NCI-H1436 (cell line): ENCODE measurements around the gene DEFB124.
"Not testable (repeated sequence)": the region's sequence is repeated elsewhere in the genome, so short reads cannot be mapped to it uniquely, and the experiment has no call there.

Source experiments
- DNase-seq: peaks from one replicate; lab custom pipeline; 2025; lab: John Stamatoyannopoulos, UW

DEFB124 gene

DNA sequence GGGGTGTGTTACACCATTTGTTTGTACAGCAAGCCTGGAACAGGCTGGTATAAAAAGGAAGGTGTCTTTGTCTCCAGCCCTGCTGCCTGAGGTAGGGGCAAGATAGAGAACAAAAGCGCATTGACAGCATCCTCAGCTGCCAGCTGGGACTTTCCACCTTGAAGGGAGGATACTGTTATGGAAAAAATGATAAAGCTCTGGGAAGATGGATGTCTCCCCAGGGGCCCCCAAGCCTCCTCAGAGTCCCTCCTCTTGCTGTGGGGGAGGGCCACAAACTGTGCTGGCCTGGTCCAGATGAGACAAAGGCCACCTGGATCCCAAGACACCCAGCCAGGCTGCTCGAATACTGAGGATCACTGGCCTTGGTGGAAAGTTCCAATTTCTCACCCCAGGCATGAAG, 13.2 kb upstream of the DEFB124 start:
- DNase-seq: no peak

DNA sequence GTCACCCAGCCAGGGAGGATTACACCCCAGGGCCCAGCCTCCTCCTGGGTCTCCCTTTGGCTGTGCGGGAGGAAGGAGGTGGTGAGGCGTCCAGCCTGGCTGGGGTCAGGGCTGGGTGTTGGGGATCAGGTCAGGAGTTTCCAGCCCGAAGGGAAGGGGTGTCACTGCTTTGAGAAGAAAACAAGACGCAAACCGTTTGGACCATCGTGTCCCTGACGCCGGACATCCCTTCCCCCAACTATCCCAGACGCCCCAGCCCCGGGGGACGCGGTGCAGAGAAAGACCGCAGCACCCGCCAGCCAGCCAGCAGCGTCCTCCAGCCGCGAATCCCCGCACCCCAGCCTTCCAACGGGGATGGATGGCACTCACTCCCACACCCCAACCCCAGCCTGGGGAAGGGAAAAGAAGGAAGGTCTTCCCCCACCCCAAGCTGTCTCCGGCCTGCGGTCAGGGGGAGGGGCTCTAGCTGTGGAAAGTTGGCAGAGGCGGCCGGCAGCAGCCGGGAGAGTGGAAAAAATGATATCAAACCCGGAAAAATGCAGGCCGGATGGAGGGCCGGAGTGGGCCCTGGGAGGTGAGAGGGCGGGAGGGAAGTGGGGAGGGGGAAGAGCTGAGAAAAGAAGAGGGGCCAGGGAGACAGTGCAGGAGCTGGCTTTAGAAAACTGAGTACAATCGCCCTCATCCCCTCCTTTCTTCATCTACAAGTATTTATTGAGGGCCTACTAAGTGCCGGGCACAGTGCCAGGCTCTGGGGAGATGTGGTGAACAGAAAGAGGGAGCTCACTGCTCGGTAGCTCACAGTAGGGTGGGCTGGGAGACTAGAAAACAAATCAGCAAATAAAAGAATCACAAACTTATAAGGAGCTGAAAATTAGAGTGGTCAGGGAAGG, 10.8 kb upstream of the DEFB124 start:
- DNase-seq: no peak

DNA sequence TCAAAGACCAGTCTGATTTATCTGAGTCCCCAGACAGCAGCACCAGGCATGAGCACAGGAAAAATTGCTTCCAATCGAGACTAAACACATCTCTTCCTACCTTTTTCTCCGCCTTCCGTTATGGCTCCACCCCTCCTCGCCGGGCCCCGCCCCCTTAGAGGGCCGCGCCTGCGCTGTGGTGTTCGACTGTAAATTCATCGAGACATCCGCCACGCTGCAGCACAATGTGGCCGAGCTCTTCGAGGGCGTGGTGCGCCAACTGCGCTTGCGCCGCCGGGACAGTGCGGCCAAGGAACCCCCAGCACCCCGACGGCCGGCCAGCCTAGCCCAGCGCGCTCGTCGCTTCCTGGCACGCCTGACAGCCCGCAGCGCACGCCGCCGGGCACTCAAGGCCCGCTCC, 9.1 kb upstream of the DEFB124 start:
- DNase-seq: no peak

DNA sequence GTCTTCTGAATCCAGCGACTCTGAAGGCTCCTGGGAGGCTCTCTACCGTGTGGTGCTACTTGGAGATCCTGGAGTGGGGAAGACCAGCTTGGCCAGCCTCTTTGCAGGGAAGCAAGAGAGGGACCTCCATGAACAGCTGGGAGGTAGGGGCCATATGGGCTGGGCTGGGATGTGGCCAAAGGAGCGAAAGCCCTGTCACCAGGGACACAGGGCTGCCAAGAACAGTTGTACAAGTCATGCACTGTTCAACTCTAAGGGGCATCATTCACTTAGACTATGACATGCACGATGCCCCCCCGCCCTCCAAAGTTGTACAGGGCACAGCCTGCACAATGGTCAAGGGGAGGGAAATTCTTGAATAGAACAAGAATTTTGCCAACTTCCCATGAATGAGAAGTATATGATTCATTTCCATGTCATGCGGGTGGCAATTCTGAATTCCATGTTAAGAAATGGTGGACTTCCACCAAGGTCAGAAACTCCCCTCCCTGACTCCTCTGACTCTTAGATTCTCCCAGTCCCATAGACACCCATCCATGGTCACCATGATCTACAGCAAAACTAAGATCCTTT, 1.8 kb upstream of the DEFB124 start:
- DNase-seq: no peak

DNA sequence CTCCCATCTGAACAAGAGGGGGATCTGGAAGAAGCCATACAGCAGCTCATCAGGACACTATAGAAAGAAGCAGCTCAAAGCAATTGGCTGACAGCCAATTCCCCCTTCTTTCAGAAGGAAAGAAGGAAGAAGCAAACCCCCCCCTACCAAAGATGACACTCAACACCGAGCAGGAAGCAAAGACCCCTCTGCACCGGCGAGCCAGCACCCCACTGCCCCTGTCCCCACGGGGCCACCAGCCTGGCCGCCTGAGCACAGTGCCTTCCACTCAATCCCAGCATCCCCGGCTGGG, 1.3 kb upstream of the DEFB124 start:
- no peak for DNase-seq

DNA sequence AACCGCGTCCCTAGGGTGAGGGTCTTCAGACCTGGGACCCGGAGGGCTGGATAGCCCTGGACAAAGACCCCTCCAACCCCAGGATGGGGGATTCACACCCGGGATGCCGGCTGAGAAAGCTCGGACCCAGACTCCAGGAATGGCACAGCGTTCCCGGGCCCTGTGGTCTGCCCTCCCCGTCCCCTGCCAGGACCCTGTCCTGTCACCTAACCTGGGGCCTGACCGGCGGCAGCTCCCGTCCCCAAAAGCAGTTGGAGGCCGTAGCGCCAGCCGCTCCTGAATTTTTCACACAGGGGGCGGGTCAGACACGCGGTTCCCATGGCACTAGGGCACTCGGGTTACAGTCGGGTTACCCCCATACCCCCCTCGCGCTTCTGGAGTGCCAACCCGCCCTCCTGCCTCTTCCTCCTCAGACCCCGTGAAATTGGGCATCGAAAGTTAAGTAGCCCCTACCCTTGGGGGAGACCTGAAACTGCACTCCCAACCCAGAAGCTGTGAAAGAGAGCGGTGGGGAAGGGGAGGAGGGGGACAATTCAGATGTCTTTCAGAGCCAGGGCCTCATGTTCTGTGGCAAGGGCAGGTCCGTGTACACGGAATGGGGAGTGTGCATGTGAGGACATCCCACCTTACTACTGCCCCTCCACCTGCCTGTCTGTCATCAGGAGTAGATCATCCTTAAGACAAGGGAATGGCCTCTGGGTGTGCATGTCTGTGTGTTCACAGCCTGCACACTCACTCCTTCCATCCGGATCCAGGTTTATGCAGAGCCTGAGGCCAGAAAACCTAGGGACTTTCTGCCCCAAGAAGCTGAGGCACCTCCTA, 756 bp upstream of the DEFB124 start:
- DNase-seq: no peak

DNA sequence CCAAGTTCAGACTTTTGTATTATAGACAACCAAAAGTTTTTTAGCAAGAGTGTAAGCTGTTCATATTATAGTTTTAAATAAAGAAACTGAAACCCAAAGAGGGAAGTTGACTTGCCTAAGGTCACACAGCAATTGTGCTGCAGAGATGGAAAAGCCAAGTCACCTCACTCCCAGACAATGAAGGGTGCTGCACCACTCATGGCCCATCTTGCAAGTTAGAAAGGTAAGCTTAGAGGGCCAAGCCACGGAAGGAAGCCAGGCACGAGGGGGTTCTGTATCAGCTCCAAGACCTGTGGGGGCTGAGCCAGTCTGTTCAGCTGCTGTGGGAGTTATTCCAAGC, 860 bp downstream of the DEFB124 start:
- DNase-seq: no peak

DNA sequence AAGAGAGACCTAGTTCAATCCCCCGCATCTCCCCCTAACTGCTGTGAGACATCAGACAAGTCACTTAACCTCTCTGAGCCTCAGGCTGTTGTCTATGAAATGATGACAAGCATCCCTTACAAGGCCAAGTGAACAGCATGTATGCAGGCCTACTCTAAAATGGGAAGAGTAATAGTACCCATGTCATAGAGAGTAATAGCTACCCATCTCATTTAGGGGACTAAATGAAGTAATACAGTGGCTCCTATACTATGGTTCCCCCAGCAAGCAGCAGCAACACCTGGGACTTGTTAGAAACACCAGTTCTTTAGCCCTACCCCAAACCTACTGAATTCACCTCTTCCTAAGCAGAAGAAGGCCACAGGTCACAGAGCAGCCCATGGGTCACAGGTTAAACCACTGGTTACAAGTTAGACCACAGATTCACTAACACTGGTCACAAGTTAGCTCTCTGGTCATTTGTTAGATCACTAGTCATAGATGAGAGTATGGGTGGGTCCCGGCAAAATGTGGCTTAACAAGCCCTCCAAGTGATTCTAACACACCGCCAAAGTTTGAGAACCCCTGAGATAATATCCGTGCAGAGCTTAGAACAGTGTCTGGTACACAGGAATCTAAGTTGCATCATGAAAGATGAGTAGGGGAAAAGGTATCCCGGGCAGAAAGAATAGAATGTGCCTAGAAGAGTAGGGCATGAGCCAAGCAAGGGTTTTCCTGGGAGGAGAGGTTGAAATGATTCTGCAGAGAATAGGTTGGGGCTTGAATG, 1.4 kb downstream of the DEFB124 start:
- DNase-seq: no peak

DNA sequence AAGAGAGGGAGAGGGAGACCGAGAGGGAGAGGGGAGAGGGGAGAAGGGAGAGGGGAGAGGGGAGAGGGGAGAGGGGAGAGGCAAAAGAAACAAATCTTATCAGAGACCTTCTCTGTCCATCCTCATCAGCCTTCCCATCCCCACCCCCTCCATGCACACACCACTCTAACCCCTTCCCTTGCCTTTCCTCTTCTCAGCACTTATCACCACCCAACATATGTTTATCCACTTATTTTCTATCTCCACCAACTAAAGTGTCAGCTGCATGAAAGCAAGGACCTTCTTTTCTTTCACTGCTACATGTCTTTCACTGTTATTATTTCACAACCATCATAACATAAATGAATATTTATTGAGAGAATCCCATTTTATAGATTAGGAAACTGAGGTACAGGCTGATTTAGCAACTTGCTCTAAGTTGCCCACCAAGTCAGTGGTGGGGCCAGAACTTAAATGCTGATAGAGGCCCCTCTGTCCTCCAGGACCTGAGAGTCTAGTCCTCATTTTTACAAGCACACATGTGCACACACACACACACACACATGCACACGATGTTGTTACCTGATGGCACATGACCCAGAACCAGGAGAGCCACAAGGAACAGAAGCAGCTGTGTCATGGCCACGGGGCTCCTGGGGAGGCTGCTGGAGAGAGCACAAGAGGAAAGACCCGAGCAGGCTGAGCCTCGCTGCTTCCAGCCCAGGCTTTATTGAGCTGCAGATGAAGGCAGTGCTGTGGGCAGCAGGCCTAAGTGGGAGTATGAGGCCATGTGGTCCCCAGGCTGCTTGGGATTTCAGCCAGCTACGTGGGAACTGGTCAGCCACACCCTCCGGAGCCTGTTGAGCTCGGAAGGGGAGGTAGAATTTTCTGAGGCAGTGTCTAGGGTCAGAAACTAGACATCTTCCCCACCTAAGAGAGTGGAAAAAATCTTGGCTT, 2.3 kb downstream of the DEFB124 start:
- DNase-seq: no peak

DNA sequence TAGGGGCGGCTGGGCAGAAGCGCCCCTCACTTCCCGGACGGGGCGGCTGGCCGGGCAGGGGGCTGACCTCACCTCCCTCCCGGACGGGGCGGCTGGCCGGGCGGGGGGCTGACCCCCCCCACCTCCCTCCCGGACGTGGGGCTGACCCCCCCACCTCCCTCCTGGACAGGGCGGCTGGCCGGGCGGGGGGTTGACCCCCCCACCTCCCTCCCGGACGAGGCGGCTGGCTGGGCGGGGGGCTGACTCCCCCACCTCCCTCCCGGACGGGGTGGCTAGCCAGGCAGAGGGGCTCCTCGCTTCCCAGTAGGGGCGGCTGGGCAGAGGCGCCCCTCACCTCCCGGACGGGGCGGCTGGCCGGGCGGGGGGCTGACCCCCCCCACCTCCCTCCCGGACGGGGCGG, 4.0 kb downstream of the DEFB124 start:
- DNase-seq: not testable (repeated sequence)

DNA sequence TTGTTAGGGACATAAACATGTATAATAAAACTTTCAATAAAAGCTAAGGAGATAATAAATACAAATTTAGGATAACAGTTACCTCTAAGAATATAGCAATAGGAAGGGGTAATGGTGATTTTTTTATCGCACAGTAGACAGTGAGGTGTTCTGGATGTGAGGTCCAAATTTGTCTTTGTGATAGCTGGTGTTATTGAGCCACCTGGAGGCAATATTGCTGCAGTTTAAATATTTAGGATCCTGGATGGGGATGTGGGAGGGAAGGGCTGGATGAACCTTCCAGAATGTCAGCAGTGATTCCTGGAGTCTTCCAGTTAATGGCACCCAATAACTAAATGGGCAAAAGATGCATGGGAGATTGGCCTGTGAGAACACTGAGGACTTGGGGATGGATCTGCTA, 20.6 kb downstream of the DEFB124 start:
- DNase-seq: no peak

DNA sequence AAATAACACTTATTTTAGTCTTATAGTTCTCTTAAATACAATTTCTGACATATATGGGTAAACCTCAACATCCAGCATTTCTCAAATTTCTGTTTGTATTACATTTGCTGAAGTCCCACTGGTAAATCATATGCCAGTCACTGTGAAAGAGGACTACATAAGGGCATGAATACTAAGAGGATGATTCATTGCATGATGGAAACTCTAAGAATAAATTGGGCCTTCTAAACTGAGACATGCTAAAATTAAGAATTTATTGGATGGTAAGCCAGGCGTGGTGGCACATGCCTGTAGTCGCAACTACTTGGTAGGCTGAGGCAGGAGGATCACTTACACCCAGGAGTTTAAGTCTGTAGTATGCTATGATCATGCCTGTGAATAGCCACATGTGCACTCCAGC, 22.4 kb downstream of the DEFB124 start:
- no peak for DNase-seq

DNA sequence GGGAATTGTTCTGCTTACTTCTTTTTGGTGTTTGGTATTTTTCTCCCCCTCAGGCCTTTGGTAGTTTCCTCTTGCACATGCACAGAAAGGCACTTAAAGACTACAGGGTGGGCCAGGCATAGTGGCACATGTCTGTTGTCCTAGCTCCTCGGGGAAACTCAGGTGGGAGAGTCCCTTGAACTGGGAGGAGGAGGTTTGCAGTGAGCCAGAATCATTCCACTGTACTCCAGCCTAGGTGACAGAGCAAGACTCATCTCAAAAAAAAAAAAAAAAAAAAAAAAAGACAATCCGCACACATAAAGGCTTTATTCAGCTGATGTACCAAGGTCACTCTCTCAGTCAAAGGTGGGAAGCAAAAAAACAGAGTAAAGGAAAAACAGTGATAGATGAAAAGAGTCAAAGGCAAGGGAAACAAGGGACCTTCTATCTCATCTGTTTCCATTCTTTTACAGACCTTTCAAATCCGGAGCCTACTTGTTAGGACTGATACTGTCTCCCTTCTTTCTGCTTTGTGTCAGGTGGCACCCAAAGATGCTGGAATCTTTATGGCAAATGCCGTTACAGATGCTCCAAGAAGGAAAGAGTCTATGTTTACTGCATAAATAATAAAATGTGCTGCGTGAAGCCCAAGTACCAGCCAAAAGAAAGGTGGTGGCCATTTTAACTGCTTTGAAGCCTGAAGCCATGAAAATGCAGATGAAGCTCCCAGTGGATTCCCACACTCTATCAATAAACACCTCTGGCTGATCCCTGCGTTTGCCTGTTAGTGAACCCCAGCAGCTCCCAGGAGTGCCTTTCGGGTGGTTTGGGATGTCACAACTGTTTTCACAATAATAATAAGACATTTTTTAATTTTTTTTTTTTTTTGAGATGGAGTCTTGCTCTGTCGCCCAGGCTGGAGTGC, 25.2 kb downstream of the DEFB124 start:
- DNase-seq: no peak

DNA sequence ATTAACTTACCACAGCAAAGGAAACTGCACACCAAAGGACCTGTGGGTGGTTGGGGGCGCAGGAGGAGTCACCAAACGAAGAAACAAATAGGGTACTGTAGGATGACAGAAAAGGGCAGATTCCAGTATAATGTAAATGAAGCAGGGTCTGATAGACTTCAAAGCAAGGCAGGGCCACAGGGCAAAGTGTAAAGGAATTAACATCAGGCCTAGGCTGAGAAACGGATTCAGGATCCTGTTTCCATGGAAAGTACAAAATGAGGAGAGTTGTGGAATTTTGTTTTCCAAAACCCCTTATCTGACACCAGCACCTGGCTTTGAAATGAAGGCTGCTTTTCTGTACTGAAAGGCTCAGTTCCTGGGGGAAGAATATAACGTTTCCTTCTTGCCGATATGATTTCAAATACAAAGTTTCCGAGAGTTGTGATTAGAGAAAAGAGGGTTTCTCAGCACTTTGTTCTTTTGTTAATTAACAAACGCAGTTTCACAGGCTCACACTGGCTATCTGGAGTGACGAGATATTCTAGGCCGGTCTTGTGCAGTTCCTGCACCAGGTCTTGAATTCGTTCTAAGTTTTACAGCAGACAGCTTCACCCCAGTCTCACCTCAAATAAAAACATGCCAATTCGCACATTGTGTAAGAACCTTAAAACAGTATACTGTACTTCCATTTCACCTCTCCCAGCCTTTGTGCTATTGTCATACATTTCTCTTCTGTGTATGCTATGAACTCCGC, 28.7 kb downstream of the DEFB124 start:
- no peak for DNase-seq

DNA sequence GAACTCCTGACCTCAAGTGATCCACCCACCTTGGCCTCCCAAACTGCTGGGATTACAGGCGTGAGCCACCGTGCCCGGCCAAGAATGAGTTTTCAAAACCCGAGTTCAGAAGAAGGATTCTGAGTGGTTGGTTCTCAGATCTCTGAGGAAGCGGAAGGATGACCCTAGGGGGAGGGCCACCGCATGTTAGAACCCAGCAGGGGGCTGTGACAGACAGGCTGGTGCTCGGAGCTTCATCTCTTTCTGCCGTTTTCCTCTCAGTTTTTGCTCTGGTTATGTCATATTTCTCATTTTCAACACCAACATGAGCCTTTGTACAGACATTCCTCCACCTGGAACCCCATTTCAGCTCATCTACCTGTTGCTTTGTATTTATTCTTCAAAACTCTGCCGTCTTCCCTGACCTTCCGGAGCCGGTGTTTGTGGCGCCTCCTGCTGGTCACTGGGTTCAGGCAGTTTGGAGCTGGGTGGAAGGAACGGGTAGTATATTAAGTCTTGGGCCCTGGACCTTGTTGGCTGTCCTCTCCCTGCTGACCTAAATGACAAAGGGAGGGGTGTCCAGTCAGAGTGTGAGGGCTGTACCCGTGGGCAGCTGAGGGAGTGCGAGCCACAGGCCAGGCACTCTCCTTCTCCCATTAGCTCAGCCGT, 34.8 kb downstream of the DEFB124 start, which contains the start of gene DEFB123:
DEFB123 (plus strand) TSS at position 621 of the 648 bp plus-strand sequence. CDS start 67 bp downstream, outside the sequence.
- no peak for DNase-seq

DNA sequence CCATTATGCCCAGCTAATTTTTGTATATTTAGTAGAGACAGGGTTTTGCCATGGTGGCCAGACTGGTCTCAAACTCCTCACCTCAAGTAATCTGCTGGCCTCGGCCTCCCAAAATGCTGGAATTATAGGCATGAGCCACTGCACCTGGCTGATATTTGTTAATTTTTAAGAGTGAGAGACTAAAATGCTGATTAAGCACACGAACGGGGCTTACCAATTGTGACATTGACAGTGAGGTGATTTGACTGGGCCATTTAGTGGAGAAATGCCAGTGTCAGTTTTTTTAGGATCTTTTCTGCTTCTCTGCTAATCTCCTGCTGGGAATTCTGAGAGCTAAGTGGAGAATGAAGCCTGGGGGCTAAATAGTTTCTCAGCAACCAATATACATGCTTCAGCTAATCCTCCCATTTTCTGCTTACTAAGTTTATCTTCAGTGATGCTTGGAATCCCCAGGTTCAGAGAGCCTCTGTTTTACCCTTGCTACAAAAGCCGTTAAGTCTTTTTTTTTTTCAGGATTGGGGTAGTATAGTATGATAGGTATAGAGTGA, 44.3 kb downstream of the DEFB124 start:
- DNase-seq: no peak

DNA sequence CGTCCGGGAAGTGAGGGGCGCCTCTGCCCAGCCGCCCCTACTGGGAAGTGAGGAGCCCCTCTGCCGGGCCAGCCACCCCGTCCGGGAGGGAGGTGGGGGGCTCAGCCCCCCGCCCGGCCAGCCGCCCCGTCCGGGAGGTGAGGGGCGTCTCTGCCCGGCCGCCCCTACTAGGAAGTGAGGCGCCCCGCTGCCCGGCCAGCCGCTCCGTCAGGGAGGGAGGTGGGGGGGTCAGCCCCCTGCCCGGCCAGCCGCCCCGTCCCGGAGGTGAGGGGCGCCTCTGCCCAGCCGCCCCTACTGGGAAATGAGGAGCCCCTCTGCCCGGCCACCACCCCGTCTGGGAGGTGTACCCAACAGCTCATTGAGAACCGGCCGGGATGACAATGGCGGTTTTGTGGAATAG, 47.4 kb downstream of the DEFB124 start:
- DNase-seq: not testable (repeated sequence)

DNA sequence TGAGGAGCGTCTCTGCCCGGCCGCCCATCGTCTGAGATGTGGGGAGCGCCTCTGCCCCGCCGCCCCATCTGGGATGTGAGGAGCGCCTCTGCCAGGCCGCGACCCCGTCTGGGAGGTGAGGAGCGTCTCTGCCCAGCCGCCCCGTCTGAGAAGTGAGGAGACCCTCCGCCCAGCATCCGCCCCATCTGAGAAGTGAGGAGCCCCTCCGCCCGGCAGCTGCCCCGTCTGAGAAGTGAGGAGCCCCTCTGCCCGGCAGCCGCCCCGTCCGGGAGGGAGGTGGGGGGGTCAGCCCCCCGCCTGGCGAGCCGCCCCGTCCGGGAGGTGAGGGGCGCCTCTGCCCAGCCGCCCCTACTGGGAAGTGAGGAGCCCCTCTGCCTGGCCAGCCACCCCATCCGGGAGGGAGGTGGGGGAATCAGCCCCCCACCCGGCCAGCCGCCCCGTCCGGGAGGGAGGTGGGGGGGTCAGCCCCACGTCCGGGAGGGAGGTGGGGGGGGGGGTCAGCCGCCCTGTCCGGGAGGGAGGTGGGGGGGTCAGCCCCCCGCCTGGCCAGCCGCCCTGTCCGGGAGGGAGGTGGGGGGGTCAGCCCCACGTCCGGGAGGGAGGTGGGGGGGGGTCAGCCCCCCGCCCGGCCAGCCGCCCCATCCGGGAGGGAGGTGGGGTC, 47.9 kb downstream of the DEFB124 start:
- not testable (repeated sequence) for DNase-seq
